ENCODE results near the gene GBF1.
A peak's percentile ranks its signal among the peaks of the same experiment; 100 is the strongest.

Gene GBF1

GRCh38 chr10:102423372-102423968 lies 178.1 kb downstream of the GBF1 start:
- DNase-seq, result no peak

- no peak for DNase-seq
Measured at GRCh38 chr10:102424145-102424544, 178.8 kb downstream of the GBF1 start.

- no peak for DNase-seq
Measured at GRCh38 chr10:102424916-102425315, 179.6 kb downstream of the GBF1 start.

GRCh38 chr10:102425444-102425843 lies 180.1 kb downstream of the GBF1 start:
- DNase-seq, result no peak

- DNase-seq, result no peak
Measured at GRCh38 chr10:102426803-102427287, 181.5 kb downstream of the GBF1 start.

GRCh38 chr10:102429468-102429867 lies 184.1 kb downstream of the GBF1 start:
- no peak for DNase-seq

GRCh38 chr10:102431452-102432124 lies 186.3 kb downstream of the GBF1 start:
- DNase-seq, result peak; percentile 52
